Stimulated activated CD8-positive, alpha-beta memory T cell treated with anti-CD3 and anti-CD28 coated beads, Interleukin-4, amount 100 ng/mL, for 48 hours (primary cell): ENCODE measurements around the gene DDX10.

Experiments used
- DNase-seq: peaks from one replicate; pipeline ENCODE4 v3.0.0-alpha.2; 2020

DDX10 gene

DNA sequence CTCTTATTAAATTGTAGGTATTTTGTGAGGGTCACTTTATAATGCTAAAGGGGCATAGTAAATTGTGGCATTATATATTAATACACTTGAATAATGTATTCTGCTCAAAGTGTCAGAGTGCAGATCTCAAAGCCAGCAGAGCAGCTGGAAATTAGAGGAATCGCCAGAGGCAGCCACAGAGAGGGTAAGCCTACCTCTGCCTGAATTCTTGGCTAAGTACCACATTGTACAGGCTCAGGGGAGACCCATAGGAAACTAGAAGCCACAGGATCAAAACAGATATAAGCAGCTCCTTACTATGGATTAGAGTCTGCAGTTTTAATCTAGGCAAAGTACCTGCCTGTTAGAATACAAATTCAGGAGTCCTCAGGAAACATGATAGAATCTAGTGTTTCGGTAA lies 249.3 kb downstream of the DDX10 start:
- DNase-seq, result no peak

DNA sequence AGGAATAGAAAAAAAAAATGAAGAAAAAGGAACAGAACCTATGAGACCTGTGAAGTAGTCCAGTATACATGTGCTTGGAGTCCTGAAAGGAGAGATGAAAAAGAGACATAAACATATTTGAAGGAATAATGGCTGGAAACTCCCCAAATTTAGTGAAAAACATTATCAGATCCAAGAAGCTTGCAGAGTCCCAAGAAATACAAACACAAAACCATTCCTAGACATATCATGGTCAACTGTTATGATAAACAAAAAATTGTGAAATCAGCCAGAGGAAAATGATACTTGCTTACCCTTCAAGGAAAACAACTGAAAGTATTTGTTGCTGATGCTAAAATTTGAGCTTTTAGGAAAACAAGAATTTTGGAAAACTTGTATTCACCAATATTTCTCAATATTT lies 250.1 kb downstream of the DDX10 start:
- no peak for DNase-seq

DNA sequence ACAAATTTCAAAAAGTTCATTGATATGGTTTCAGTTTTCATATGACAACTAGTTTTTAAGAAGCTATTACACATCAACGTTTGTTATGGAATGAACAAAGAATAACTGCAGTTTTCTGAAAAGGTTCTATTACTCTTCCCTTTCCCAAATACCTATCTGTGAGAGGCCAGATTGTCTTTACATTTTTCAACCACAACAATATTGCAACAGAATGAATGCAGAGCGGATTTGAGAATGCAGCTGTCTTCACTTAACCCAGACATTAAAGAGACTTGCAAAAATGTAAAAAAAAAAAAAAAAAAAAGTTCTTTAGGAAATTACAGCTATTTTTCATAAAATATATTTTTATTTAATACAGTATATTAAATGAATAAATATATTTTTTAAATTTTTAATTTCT lies 250.8 kb downstream of the DDX10 start:
- DNase-seq, result no peak

DNA sequence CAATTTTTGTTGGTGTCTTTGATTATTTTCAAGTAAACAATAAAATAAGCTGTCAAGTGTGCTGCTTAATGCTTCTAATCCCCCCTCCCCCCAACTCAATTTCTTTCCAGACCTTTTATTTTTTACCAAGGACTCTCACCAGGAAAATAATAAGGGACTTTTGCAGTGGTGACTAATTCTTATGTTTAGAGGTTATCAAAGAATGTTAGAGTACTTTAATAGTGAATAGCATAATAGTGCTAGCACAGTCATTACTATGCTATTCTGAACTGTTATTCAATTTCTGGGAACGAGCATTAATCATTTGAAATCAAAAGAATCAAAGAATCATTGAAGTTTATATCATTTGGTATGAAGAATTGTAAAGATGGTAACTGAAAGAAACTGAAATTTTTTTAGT lies 251.4 kb downstream of the DDX10 start:
- no peak for DNase-seq

DNA sequence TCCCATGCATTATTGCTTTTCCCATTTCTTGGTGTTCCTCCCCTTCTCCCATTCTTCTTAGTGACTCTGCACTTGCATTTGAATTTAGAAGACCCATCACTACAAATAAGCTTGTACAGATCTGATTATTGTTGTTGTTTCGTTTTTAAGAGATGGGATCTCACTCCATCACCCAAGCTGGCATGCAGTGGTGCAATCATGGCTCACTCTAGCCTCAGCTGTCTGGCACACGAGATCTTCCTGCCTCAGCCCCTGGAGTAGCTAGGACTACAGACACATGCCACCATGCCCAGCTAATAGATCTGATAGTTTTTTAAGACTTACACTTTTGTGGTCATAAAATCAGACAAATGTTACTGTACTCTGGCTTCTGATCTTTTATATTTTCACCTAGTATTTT lies 252.1 kb downstream of the DDX10 start:
- no peak for DNase-seq

DNA sequence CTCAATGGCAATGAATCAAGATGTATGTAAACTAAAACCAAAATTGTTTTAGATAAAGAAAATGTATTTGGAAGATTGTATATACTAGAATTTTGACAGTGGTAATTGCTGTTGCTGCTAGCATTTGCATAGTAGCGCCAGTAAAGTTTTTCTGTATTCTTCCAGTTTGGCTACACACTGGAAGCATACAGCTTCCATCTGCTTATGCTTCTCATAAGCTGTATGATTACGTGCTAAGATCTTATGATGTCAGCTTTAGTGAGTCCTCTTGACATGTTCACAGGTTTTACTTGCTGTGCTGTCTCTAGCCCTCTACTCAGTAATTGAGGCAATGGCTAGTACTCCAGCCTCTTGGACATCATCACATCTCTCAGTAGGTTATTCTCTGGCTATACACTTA lies 256.3 kb downstream of the DDX10 start:
- DNase-seq, result no peak

DNA sequence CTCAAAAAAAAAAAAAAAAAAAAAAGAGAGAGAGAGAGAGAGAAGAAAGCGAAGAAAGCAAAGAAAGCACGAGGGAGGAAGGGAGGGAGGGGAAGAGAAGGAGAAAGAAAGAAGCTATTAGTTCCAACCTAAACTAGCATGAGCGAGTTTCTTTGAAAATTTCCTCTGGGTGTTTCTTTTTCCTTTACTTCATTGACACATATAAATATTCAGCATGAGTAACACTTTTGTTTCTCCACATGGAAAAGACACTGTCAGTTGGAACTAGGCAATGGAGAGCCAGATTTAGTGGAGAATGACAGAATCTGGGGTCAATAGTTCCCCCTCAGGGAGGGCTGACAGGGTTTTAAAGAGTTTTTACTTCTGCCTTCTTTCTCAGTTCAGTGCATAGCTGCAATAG lies 257.4 kb downstream of the DDX10 start:
- no peak for DNase-seq

DNA sequence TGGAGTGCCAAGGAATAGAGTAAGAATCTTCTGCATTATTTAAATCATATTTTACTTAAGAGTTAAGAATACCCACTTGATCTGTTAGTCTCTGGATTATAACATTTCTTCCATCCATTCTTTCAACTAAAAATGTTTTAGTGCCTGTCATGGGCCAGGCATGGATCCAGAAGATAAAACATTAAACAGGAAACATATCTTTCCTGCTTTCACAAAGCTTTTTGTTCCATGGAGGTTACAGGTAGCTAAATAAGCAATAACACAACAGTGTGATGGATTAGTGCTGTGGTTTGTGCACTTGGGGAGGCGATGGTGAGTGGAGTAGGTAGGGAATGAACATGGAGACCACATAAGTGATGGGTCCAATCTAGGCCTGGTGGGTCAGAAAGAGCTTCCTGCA lies 258.5 kb downstream of the DDX10 start:
- no peak for DNase-seq

DNA sequence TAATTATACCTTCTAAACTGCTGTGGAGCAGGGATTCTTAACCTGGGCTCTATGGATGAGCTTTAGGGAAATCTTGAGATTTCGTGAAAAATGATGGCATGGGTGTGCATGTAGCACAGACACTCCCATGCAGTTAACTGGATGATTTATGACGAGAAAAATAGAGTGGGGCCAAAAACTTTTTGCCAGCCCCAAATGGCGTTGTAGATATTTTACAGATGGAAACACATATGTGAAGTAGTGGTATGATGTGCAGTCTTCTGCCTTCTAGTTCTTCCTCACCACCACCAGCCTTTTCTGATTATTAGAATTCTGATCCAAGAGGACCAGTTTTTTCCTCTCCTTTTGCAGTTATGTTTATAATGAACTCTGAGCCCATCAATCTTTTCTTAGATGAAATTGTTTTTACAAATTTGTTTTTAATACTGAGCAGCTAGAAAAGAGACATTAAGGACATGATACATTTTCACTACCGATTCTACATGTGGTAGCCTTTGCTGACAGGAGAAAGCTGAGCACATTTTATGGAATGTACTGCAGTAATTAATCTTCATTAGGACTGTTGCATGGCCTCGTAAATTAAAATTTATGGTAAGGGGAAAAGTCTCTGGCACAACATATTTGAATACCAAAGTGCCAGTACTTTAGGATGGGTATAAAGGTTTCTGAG lies 261.4 kb downstream of the DDX10 start:
- DNase-seq, result no peak

DNA sequence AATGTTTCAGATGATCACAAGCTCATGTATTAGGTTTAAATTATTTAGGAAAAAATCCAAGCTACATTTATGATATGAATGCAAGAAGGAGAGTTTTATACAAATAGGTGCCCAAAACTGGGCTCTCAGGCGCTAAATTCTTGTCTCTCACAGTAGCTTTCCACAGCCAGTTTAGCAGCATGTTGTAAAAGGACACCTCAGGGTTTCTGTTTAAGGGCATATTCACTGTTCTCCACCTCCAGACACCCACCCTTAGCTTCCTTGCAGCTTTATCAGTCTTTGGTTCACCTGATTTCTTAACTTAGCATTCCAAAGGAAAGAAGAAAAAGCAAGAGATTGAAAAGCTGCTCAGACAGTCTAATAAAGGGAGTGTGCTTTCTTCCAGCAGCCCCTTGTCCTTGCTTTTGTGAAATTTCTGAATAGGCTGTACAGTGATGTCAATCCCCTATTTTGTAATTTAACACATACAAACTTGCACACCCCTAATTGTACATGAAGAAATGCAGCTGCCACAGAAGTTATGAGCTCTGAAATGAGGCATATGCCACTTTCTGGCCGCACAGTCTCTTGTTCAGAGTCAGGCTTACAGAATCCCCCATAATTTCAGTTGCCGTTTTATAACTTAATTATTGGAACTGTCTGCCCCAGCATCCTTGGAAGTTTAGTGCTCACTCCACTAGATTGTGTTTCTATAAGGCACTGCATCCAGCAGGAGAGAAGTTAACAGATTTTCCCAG lies 262.1 kb downstream of the DDX10 start:
- DNase-seq, result no peak

DNA sequence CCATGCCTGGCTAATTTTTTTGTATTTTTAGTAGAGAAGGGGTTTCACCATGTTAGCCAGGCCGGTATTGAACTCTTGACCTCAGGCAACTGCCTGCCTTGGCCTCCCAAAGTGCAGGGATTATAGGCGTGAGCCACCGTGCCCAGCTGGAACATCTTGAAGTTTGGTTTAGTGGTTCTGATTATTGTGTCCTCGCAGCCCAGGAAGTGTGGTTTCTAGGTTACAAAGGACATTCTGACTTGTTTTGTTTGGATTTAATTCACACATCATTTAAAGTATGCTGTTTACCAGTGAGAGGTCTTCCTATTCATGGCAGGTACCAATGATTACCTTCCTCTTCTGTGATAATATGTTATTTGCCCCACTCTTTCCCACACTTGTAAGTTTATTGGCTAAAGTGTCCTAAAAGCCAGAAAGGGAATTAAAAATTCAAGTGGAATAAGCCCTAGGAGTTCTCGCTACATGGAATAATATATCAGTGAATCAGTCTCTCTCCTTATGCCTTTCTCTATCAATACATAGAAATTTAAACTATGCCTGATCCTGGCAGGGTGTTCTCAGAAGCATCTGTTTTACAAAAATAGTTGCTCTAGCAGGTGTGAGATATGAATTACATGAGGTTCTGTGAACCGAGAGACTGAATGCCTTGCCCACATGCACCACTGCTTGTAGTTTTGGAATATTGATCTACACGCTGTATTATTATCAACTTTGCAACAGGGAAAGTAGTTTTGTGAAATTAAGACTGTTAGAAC lies 263.1 kb downstream of the DDX10 start:
- no peak for DNase-seq

DNA sequence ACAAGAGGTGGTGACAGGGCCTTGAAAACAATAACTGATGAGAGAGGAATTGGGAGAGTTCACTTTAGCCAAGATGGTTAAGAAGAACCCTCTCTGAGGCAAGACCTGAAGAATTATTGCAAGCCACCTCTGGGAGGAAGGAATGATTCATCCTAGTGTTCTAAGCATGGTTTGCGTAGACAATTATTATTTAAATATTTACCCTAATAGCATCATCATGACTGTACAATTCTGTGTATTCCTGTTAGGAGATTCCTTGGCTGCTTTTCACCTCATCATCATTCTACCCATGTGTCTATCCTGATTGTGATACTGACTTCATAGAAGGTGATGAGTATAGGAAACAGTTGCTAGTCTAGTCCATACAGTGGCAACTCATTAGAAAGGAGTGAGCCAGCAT lies 264.4 kb downstream of the DDX10 start:
- DNase-seq, result no peak

DNA sequence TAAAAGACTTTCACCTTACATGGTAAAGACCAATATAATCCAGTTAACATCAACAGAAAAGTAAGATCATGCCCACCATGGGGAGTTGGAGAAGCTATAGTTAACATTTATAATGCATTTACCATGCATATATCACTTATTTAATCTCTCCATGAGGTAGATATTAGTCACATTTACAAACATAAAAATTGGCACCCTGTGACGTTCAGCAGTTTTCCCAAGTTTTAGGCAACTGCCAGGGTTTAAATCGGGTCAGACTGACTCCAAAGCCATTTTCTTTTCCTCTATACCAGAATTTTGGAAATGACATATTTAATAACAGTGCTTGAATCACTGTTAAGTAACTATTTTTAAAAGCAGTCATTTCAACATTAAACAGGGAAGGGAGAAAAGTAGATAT lies 266.3 kb downstream of the DDX10 start:
- DNase-seq, result no peak

DNA sequence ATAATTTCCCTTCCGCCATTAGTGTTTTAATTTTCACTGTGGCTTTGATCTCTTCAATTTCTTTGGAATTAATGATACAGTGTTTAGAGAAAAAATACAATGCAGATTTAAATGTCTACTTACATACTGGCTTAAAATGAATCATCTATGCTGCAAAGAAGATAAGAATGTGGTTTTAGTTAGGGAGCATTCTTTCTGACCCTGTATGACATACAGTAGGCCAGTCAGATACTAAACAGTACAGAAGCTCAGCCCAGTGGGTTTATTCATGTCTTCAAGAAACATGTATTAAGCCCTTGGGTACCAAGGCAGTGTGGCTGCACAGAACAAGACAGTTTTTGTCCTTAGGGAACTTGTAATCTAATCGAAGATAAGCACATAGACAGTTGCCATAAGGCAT lies 268.8 kb downstream of the DDX10 start:
- no peak for DNase-seq

DNA sequence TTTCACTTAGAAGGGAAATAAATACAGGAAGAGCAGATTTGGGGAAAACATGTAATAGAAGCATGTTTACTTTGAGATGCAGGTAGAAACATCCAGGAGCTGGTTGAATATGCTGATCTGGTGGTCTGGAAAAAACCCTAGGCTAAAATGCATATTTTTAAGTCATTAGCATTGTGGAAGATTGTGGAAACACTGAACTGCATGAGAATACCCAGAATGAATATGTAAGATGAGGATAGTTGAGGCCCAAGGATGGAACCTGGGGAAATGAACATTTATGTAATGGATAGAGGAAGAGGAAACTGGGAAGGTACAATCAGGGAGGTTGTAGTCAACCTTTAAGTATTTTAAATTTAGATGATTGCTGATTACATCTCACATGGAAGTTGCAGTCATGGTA lies 269.4 kb downstream of the DDX10 start:
- DNase-seq, result no peak

DNA sequence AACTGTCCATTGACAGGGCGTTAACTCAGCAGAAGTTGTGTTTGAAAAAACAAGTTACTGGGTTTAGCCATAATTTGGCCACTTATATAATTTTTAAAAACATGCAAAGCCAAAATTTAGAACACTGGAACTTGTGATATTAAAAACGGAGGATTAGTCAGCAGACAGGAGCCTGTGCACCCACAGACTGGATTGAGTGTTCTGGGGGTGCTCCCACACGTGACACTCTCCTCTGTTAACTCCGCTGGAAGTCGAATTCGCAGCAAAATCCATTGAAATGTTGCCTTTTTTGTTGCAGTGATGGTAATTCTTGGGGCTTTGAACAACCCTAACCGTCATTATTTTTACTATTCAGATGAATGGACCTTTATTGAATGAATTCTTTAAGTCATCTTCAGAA lies 269.8 kb downstream of the DDX10 start:
- no peak for DNase-seq

DNA sequence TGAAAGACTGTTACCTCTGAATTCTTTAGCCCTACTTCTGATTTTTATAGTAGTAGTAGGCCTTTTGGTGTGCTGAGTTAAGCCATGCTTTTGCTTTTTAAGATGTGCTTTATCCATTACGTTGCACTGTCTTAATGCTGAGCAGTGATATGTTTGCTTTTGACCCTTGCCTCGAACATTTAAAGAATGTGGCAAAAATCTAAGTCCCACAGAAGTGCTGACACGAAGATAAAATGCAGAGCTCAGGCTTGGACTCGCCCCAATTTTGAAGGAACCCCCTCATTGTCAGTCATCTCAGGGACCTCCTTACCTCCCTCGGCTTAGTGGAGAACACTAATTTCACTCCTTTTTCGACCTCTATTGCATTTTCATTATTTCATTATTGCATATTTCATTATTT lies 272.9 kb downstream of the DDX10 start:
- DNase-seq, result no peak

DNA sequence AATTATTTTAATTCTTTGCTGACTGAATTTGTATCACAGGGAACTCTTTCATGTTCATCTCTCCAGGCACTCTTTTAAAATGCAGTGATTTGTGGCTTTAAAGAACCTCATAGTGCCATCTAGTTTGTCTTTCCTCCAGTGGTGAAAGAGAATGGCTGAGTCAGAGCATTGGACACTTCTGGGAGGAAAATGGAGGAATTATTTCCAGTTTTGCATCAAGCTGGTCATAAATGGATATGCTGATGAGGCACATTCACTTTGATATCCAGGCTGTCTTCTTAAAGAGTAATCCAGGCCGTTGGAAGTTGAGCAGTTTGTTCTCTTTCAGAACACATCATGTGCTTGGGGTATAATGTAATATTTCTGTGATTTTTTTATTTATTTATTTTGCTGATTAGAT lies 273.7 kb downstream of the DDX10 start:
- DNase-seq, result no peak

DNA sequence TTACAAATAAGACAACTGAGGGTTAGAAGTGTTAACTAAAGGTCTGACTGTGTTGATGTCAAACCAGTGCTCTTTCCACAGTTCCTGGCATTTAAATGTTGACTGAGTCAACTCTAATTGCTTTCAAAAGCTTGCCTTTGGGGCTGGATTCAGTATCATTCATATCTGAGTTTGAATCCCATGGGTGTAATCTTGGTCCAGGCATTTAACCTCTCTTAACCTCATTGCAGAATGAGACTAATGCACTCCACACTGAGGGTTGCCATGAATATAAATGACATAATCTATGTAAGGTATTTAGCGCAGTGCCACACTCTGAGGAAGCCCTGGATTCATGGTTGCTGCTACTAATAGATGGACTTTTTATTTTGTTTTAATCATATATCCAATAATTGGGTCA lies 274.3 kb downstream of the DDX10 start:
- DNase-seq, result no peak

DNA sequence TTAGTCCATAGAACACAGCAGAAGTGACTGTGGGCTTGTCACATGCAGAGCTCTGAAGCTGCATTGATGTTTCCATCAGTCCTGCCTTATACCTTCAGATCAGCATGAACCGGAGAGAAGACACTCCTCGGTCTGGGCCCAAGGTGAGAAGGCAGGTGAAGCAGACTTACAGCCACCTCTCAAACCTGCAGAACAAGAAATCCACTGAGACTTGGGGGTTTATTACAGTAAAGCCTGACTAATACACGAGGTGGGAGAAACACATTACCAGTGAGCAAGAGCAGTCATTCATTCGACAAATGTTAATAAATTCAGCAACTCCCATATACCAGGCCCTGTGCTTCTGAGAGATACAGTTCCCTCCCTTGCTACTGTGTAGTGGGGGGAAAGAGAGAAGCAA lies 279.0 kb downstream of the DDX10 start:
- no peak for DNase-seq

DNA sequence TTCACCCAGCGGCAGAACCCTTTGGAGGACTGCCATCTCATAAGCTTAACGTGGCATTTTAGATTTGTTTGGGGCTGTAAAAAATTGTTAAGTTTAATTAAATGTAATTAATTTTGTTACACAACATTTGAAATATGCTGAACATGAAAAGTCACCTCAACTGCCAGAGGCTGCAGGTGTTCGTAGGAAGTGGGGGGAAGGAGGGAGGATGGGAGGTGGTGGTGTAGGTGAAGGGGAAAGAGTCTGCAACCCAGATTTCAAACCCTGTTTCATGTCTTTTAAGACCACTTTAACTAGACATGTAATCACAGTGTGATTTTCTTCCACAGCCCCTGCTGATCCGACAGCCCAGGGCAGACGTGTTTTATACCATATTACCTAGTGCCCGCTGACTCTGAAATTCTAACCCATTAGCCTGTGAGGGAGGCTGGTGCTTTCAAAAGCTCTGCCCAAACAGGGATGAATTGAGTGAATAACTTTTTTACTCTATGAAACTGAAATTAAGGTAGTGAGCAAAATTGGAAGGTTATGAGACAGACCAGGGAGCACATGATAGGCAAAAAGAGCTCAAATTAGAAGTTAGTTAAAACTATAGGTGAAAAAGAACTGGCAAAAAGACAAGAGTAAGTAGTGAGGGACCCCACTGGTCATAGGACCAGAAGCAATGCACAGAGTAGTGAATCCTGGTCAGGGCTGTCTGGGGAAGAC lies 279.8 kb downstream of the DDX10 start:
- no peak for DNase-seq

DNA sequence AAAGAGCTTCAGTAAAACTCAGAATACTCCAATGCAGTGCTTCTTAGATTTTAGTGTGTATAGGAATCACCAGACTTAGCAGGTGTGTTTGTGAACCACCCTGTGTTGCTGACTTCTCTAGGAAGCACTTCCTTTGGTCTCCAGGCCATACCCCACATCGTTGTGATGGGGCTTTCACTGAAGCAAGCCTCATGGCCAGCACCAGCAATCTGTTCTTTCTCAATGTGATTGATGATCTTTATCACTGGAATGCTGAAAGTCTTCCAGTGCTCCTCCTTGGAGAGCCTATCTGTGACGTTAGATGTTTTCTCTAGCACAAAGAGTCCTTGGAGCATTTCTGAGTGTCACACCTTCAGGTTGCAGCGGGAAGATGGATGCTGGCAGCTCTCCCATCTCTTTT lies 280.5 kb downstream of the DDX10 start:
- DNase-seq, result no peak
